ENCODE data around the gene CASK.

DNA sequence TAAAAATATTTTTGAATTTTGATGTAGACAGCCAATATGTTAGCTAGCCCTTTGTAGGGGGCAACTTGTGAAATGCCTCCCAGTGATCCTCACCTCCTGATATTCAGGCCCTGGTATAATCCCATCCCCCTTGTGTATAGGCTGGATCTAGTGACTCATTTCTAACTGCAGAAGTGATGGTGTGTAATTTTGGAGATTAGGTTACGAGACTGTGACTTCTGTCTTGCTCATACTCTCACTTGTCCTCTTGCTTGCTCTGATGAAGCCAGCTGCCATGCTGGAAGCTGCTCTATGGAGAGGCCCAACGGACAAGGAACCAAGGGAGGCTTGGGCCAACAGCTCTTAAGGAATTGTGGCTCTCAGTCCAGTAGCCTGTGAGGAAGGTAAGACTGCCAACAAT, 137.7 kb downstream of the CASK start:
- TF ChIP-seq, protein P1, sequence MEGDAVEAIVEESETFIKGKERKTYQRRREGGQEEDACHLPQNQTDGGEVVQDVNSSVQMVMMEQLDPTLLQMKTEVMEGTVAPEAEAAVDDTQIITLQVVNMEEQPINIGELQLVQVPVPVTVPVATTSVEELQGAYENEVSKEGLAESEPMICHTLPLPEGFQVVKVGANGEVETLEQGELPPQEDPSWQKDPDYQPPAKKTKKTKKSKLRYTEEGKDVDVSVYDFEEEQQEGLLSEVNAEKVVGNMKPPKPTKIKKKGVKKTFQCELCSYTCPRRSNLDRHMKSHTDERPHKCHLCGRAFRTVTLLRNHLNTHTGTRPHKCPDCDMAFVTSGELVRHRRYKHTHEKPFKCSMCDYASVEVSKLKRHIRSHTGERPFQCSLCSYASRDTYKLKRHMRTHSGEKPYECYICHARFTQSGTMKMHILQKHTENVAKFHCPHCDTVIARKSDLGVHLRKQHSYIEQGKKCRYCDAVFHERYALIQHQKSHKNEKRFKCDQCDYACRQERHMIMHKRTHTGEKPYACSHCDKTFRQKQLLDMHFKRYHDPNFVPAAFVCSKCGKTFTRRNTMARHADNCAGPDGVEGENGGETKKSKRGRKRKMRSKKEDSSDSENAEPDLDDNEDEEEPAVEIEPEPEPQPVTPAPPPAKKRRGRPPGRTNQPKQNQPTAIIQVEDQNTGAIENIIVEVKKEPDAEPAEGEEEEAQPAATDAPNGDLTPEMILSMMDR (IDR thresholded peaks at IDR 0.05; ENCODE audit: insufficient read depth, low read length) = no peak
- TF ChIP-seq POLR2AphosphoS5 (IDR thresholded peaks at IDR 0.05; ENCODE audit: low read depth) (no peak), GABPA (IDR thresholded peaks at IDR 0.05; ENCODE audit: low read depth) (no peak)
- TF ChIP-seq, protein P2, sequence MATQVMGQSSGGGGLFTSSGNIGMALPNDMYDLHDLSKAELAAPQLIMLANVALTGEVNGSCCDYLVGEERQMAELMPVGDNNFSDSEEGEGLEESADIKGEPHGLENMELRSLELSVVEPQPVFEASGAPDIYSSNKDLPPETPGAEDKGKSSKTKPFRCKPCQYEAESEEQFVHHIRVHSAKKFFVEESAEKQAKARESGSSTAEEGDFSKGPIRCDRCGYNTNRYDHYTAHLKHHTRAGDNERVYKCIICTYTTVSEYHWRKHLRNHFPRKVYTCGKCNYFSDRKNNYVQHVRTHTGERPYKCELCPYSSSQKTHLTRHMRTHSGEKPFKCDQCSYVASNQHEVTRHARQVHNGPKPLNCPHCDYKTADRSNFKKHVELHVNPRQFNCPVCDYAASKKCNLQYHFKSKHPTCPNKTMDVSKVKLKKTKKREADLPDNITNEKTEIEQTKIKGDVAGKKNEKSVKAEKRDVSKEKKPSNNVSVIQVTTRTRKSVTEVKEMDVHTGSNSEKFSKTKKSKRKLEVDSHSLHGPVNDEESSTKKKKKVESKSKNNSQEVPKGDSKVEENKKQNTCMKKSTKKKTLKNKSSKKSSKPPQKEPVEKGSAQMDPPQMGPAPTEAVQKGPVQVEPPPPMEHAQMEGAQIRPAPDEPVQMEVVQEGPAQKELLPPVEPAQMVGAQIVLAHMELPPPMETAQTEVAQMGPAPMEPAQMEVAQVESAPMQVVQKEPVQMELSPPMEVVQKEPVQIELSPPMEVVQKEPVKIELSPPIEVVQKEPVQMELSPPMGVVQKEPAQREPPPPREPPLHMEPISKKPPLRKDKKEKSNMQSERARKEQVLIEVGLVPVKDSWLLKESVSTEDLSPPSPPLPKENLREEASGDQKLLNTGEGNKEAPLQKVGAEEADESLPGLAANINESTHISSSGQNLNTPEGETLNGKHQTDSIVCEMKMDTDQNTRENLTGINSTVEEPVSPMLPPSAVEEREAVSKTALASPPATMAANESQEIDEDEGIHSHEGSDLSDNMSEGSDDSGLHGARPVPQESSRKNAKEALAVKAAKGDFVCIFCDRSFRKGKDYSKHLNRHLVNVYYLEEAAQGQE (IDR thresholded peaks at IDR 0.05; ENCODE audit: insufficient replicate concordance, low read depth) = no peak
